Measurements from ENCODE around the gene VAT1L.

DNA sequence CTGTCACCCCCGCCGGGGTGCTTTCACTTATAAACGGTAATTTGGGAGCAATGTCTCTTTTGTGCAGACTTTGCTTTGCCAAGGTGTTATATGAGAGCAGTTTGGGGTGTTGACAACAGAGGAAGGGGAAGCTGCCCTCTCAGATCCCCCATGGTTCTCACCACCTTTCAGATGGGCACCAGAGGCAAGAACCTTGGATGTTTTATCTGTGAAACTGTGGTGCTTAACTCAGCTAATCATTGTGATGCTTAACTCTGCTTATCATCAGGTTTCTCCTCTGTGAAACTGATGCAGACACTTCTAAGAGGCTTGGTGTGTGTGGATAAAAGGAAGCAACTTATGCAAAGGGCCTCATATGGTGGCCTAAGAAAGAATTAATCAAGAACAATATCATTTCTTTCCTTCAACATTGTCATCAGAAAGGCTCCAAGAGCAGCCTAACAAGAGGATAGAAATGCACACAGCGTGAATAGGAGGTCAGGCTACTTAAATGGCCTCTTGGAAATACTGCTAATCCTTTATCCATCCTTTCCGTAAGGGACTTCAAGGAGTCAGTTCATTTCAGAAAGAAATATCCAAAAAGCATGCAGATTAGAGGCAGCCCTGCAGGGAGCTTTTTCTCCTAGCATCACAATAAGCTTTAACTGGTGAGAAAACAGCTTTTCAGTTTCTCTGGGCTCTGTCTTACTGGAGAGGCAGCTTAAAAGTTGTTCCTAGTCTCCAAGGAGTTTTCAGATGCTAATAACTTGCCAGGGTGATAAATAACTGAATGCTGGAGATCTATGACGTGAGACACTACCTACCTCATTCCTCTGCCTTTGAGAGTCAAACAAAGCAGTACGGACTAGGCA lies 178.9 kb downstream of the VAT1L start:
- TF ChIP-seq, protein P1, sequence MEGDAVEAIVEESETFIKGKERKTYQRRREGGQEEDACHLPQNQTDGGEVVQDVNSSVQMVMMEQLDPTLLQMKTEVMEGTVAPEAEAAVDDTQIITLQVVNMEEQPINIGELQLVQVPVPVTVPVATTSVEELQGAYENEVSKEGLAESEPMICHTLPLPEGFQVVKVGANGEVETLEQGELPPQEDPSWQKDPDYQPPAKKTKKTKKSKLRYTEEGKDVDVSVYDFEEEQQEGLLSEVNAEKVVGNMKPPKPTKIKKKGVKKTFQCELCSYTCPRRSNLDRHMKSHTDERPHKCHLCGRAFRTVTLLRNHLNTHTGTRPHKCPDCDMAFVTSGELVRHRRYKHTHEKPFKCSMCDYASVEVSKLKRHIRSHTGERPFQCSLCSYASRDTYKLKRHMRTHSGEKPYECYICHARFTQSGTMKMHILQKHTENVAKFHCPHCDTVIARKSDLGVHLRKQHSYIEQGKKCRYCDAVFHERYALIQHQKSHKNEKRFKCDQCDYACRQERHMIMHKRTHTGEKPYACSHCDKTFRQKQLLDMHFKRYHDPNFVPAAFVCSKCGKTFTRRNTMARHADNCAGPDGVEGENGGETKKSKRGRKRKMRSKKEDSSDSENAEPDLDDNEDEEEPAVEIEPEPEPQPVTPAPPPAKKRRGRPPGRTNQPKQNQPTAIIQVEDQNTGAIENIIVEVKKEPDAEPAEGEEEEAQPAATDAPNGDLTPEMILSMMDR (IDR thresholded peaks at IDR 0.05) = no peak
- TF ChIP-seq POLR2A (IDR thresholded peaks at IDR 0.05) (no peak), EP300 (IDR thresholded peaks at IDR 0.05) (no peak)

All from ovary (tissue), 3 donors.